Erythroblast (primary cell): ENCODE measurements around the gene SYT15.

Experiments
- GATA1 ChIP-seq: IDR thresholded peaks from 2 replicates; pipeline ENCODE4 v1.6.1; 2011; ENCODE audit warnings: low read depth, mild to moderate bottlenecking, control low read depth, low read length, moderate library complexity
- POLR2A ChIP-seq: IDR thresholded peaks from 2 replicates; pipeline ENCODE4 v1.6.1; 2011; ENCODE audit warnings: mild to moderate bottlenecking, low read length

DNA sequence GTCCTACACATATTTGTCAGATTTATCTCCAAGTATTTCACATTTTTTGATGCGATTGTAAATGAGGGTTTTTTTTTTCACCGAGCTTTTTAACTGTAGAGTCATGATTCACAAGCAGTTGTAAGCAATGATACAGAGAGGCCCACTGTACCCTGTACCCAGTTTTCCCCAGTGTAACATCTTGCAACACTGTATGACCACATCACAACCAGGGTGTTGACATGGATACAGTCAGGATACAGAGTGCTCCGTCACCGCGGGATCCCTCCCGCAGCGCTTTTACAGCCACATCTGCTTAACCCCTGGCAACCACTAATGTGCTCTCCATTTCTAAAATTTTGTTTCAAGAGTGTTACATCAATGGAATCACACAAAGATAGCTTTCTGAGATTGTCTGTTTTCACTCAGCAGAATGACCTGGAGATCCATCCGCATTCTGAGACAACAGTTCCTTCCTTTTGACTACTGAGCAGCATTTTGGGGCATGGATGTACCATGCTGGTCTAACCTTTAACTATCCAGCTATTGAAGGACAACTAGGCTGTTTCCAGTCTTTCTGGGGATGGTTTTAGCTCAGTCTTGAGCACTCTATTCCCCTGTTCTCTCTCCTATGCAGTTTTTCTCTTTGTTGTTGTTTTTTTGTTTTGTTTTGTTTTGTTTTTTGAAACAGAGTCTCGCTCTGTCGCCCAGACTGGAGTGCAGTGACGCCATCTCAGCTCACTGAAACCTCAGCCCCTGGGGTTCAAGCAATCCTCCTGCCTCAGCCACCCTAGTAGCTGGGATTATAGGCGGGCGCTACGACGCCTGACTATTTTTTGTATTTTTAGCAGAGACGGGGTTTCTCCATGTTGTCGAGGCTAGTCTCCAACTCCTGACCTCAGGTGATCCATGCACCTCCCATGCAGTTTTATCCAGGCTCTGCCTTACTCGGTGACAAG, 48.4 kb upstream of the SYT15 start:
- TF ChIP-seq POLR2A (no peak), GATA1 (no peak)
